Activated CD4-positive, alpha-beta memory T cell treated with anti-CD3 and anti-CD28 coated beads for 36 hours (primary cell): ENCODE measurements around the gene CCDC85A. TPM values are rescaled to one million over a fixed set of nuclear protein-coding genes. Genes with fewer than 3 reads are reported as not detected.

Experiments used
- CTCF ChIA-PET: fragments of 350-600 bp; sonication (Branson Sonifier 250); formaldehyde crosslinking; loops from one replicate; lab custom pipeline; 2021; ENCODE audit warnings: antibody characterized with exemption, inconsistent platforms; lab: Charles Lee
- POLR2A ChIA-PET: fragments of 350-600 bp; sonication (Branson Sonifier 250); formaldehyde crosslinking; loops from one replicate; lab custom pipeline; 2021; ENCODE audit warnings: antibody characterized with exemption; lab: Charles Lee
- DNase-seq: peaks from one replicate; pipeline ENCODE4 v3.0.0-alpha.2; 2020
- H3K27ac Mint-ChIP-seq: one replicate; pipeline ENCODE4 v1.8.0; 2021; ENCODE audit warnings: mixed read lengths
- H3K27me3 Mint-ChIP-seq: one replicate; pipeline ENCODE4 v1.8.0; 2021; ENCODE audit warnings: mixed read lengths
- H3K36me3 Mint-ChIP-seq: one replicate; pipeline ENCODE4 v1.8.0; 2021; ENCODE audit warnings: mixed read lengths
- H3K4me1 Mint-ChIP-seq: one replicate; pipeline ENCODE4 v1.8.0; 2021; ENCODE audit warnings: low read depth, mixed read lengths
- H3K4me3 Mint-ChIP-seq: one replicate; pipeline ENCODE4 v1.8.0; 2021; ENCODE audit warnings: mild to moderate bottlenecking, mixed read lengths
- H3K9me3 Mint-ChIP-seq: one replicate; pipeline ENCODE4 v1.8.0; 2021; ENCODE audit warnings: mixed read lengths
- intact Hi-C: fragments of 100-400 bp; cut with micrococcal nuclease; formaldehyde crosslinking; loops from one replicate; pipeline ENCODE4 v1.15.1; 2023
- total RNA-seq, 2 experiments: library from RNA; stranded (reverse); gene quantifications; one replicate each; pipeline ENCODE4 v1.2.3, GENCODE V29; 2021

CCDC85A gene
- total RNA-seq, 2 experiments from 2014 or later, result not detected

DNA sequence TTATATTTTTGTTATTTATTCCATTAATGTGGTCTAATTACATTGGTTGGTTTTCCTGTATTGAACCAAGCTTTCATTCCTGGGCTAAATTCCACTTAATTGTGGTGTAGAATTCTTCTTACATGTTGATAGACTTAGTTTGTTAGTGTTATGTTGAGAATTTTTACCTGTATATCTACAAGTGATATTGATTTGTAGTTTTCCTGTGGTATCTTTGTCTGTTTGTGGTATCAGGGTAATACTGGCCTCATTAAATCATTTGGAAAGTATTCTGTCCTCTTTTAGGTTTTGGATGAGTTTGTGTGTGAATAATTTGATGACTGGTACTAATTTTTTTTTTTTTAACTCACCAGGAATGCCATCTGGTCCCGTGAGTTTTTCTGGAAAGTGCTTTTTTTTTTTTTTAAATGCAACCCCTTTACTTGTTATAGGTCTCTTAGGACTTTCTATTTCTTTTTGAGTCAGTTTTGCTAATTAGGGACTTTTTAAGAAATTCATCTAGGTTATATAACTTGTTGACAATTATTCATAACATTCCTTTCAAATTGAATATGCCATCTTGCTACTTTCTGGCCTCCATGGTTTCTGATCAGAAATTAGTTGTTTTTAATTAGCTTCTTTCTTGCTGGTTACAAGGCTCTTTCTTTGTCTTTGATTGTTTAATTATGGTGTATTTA lies 232.8 kb downstream of the CCDC85A start:
- intact Hi-C loops, result no loop called here
- Mint-ChIP-seq H3K4me3 (no peak overlapping the region), H3K9me3 (peaks cover 7% of the 10 kb centered on the region), H3K36me3 (no peaks in the 10 kb centered on the region), H3K4me1 (no peaks in the 10 kb centered on the region), H3K27ac (no peak overlapping the region), H3K27me3 (no peaks in the 10 kb centered on the region)
- POLR2A ChIA-PET, result no interaction called here
- CTCF ChIA-PET, result no interaction called here
- no peak for DNase-seq
